HEK293 (cell line): ENCODE results near the gene S100A2.
A peak's percentile ranks its signal among the peaks of the same experiment; 100 is the strongest.

ENCODE experiments used
- CTCF ChIA-PET: fragments of 350-600 bp; formaldehyde crosslinking; extraction: SDS; loops from one replicate; lab custom pipeline; 2021; ENCODE audit warnings: antibody characterized with exemption; lab: Yijun Ruan, JAX
- POLR2A ChIA-PET: fragments of 300-600 bp; formaldehyde crosslinking; extraction: SDS; loops from one replicate; lab custom pipeline; 2020; ENCODE audit warnings: antibody characterized with exemption, inconsistent platforms; lab: Yijun Ruan, JAX
- H3K27ac ChIP-seq: fragments of 200-500 bp; sonication (Bioruptor generic); 2 replicates; pipeline ENCODE4 v1.5.1; 2014; ENCODE audit warnings: low read depth, low read length, control low read depth, inconsistent platforms; ENCODE audit errors: extremely low read depth
- H3K36me3 ChIP-seq, 2 experiments: fragments of 200-500 bp in 1 of 2; sonication (Bioruptor generic) in 1 of 2; 1 replicate in 1 of 2; 2 replicates in 1 of 2; pipeline ENCODE4 v1.5.1; 2014 to 2017; ENCODE audit warnings: inconsistent platforms in 2 of 2, low read length in 2 of 2; ENCODE audit not compliant: control insufficient read depth in 2 of 2, insufficient read depth in 1 of 2
- H3K4me1 ChIP-seq: fragments of 200-500 bp; sonication (Bioruptor generic); 2 replicates; pipeline ENCODE4 v1.5.1; 2014; ENCODE audit warnings: mild to moderate bottlenecking, low read length, inconsistent platforms; ENCODE audit not compliant: control insufficient read depth, insufficient read depth
- H3K4me3 ChIP-seq: 2 replicates; pipeline ENCODE4 v1.5.1; 2011; ENCODE audit warnings: low read depth, mild to moderate bottlenecking, control low read depth, low read length, moderate library complexity
- H3K9me3 ChIP-seq: fragments of 200-500 bp; sonication (Bioruptor generic); 2 replicates; pipeline ENCODE4 v1.5.1; 2014; ENCODE audit warnings: low read depth, low read length, inconsistent platforms; ENCODE audit not compliant: control insufficient read depth, insufficient read depth
- GLI4 ChIP-seq: fragments of 450-650 bp; formaldehyde crosslinking; IDR thresholded peaks from 2 replicates; pipeline ENCODE4 v1.5.1; 2016; ENCODE audit warnings: missing biosample characterization, missing genetic modification characterization
- GLIS1 ChIP-seq: fragments of 450-650 bp; formaldehyde crosslinking; IDR thresholded peaks from 2 replicates; pipeline ENCODE4 v1.5.1; 2016; ENCODE audit warnings: missing biosample characterization, missing genetic modification characterization
- HIC1 ChIP-seq: fragments of 450-650 bp; formaldehyde crosslinking; IDR thresholded peaks from 2 replicates; pipeline ENCODE4 v1.5.1; 2016; ENCODE audit warnings: missing biosample characterization, missing genetic modification characterization
- HOXC10 ChIP-seq: sonication (generic); formaldehyde crosslinking; IDR thresholded peaks from 2 replicates; pipeline ENCODE4 v1.8.1; 2023; ENCODE audit warnings: mild to moderate bottlenecking, missing genetic modification reagents
- KLF16 ChIP-seq: fragments of 450-650 bp; formaldehyde crosslinking; IDR thresholded peaks from 2 replicates; pipeline ENCODE4 v1.5.1; 2017; ENCODE audit warnings: missing biosample characterization, missing genetic modification characterization
- KLF9 ChIP-seq: fragments of 450-650 bp; formaldehyde crosslinking; IDR thresholded peaks from 2 replicates; pipeline ENCODE4 v1.5.1; 2016; ENCODE audit warnings: missing biosample characterization, missing genetic modification characterization, low read depth
- RBAK ChIP-seq: fragments of 450-650 bp; formaldehyde crosslinking; IDR thresholded peaks from 2 replicates; pipeline ENCODE4 v1.5.1; 2016; ENCODE audit warnings: missing biosample characterization, missing genetic modification characterization
- ZBTB11 ChIP-seq: fragments of 450-650 bp; formaldehyde crosslinking; conservative IDR thresholded peaks from 2 replicates; pipeline ENCODE4 v1.5.1; 2016; ENCODE audit warnings: low read depth, missing biosample characterization, missing genetic modification characterization
- ZFP41 ChIP-seq: fragments of 450-650 bp; formaldehyde crosslinking; IDR thresholded peaks from 2 replicates; pipeline ENCODE4 v1.5.1; 2016; ENCODE audit warnings: missing biosample characterization, missing genetic modification characterization, borderline replicate concordance
- ZIC2 ChIP-seq: fragments of 450-650 bp; formaldehyde crosslinking; IDR thresholded peaks from 2 replicates; pipeline ENCODE4 v1.5.1; 2016; ENCODE audit warnings: missing biosample characterization, missing genetic modification characterization
- ZNF112 ChIP-seq: fragments of 450-650 bp; formaldehyde crosslinking; IDR thresholded peaks from 2 replicates; pipeline ENCODE4 v1.5.0; 2017; ENCODE audit warnings: missing biosample characterization, missing genetic modification characterization
- ZNF16 ChIP-seq: fragments of 450-650 bp; formaldehyde crosslinking; IDR thresholded peaks from 2 replicates; pipeline ENCODE4 v1.5.1; 2016; ENCODE audit warnings: low read depth, missing biosample characterization, missing genetic modification characterization
- ZNF223 ChIP-seq: fragments of 450-650 bp; formaldehyde crosslinking; IDR thresholded peaks from 2 replicates; pipeline ENCODE4 v1.5.1; 2016; ENCODE audit warnings: missing biosample characterization, missing genetic modification characterization
- ZNF362 ChIP-seq: fragments of 450-650 bp; formaldehyde crosslinking; IDR thresholded peaks from 2 replicates; pipeline ENCODE4 v1.5.1; 2016; ENCODE audit warnings: missing biosample characterization, missing genetic modification characterization
- ZNF398 ChIP-seq: fragments of 450-650 bp; formaldehyde crosslinking; IDR thresholded peaks from 2 replicates; pipeline ENCODE4 v1.5.1; 2017; ENCODE audit warnings: missing biosample characterization, missing genetic modification characterization
- ZNF433 ChIP-seq: fragments of 450-650 bp; formaldehyde crosslinking; IDR thresholded peaks from 2 replicates; pipeline ENCODE4 v1.5.1; 2016; ENCODE audit warnings: missing biosample characterization, missing genetic modification characterization, low read depth
- ZNF449 ChIP-seq: fragments of 450-650 bp; formaldehyde crosslinking; IDR thresholded peaks from 2 replicates; pipeline ENCODE4 v1.5.1; 2017; ENCODE audit warnings: missing biosample characterization, mild to moderate bottlenecking, missing genetic modification characterization, moderate library complexity
- ZNF561 ChIP-seq: fragments of 450-650 bp; IDR thresholded peaks from 2 replicates; pipeline ENCODE4 v1.5.1; 2018; ENCODE audit warnings: missing biosample characterization, missing genetic modification characterization, borderline replicate concordance

S100A2 gene

GRCh38 chr1:153549741-153550397 is 15.8 kb downstream of the S100A2 start:
- ChIA-PET POLR2A (interaction anchor here (1.0 kb wide), 1 partner anchor 16 kb away, joined by 3 read pairs; the partner anchor contains the start of gene S100A2), CTCF (interaction anchor here (0.7 to 3.3 kb wide), 7 partner anchors 16 to 631 kb away, joined by 3 to 12 read pairs (median 4); partner anchors contain the start of gene S100A13)
- Histone ChIP-seq H3K9me3 (no peaks in the 10 kb centered on the region), H3K36me3 (no peaks in the 10 kb centered on the region), H3K4me1 (no peaks in the 10 kb centered on the region), H3K4me3 (no peak overlapping the region), H3K27ac (no peak overlapping the region)
- TF ChIP-seq KLF16 (tag by site-specific recombination) (no peak), ZNF433 (tag by site-specific recombination) (no peak), ZNF449 (tag by site-specific recombination) (no peak), ZFP41 (no peak), ZNF561 (tag by site-specific recombination) (no peak), ZNF223 (tag by site-specific recombination) (no peak), ZNF362 (no peak), KLF9 (tag by site-specific recombination) (no peak), ZNF112 (no peak), ZBTB11 (tag by site-specific recombination) (0 out of 2 replicates have a peak, but pooled peaks have one; percentile 18), GLI4 (no peak), ZNF398 (tag by site-specific recombination) (no peak), ZNF16 (no peak), GLIS1 (tag by site-specific recombination) (0 out of 2 replicates have a peak, but pooled peaks have one; percentile 38)

- POLR2A ChIA-PET, result interaction anchor here (1.0 kb wide), 1 partner anchor 17 kb away, joined by 3 read pairs; no protein-coding TSS in a partner anchor
- peaks cover 2% of the 10 kb centered on the region; the same call in 1 of the 2 replicates for H3K4me1 ChIP-seq
- TF ChIP-seq HIC1 (tag by site-specific recombination) (0 out of 2 replicates have a peak, but pooled peaks have one; percentile 22), RBAK (tag by site-specific recombination) (no peak), GLIS1 (tag by site-specific recombination) (peak; percentile 63), HOXC10 (CRISPR knock-in tag) (no peak), ZNF398 (tag by site-specific recombination) (peak; percentile 49; the same call in 1 of the 2 replicates), ZIC2 (tag by site-specific recombination) (peak; percentile 64)
These were observed 16.6 kb downstream of the S100A2 start, which contains the start of gene S100A3 for GRCh38 chr1:153548722-153549688. Gene S100A3, minus strand, starts transcription at chr1:153549258. Its CDS starts 773 bp downstream, at chr1:153548485.

More at GRCh38 chr1:153548722-153549688, 16.6 kb downstream of the S100A2 start, which contains the start of gene S100A3:
- Histone ChIP-seq H3K36me3 (no peaks in the 10 kb centered on the region), H3K4me3 (no peak within 1 kb of the TSS), H3K9me3 (no peaks in the 10 kb centered on the region), H3K27ac (no peak within 1 kb of the TSS)
- CTCF ChIA-PET, result interaction anchor here (0.6 to 3.3 kb wide), 5 partner anchors 15 to 79 kb away, joined by 3 to 12 read pairs (median 4); partner anchors contain the start of gene S100A13
